Sigmoid colon (tissue), 7 donors: Measurements from ENCODE around the gene GATA2. TPM values are rescaled to one million over a fixed set of nuclear protein-coding genes. Genes with fewer than 3 reads are reported as not detected.

Experiments used
- DNase-seq: peaks from one replicate; pipeline ENCODE4 v3.0.0-alpha.2; 2019
- H3K27ac ChIP-seq, 4 donors: fragments of 200-600 bp; sonication (generic); one replicate each; pipeline ENCODE4 v1.5.1; 2016 to 2019; ENCODE audit warnings: mild to moderate bottlenecking in 1 of 4
- H3K27me3 ChIP-seq, 3 donors: fragments of 200-600 bp; sonication (generic); one replicate each; pipeline ENCODE4 v1.5.1; 2019; ENCODE audit warnings: mild to moderate bottlenecking in 1 of 3
- H3K36me3 ChIP-seq, 4 donors: fragments of 200-600 bp; sonication (generic); one replicate each; pipeline ENCODE4 v1.5.1; 2016 to 2019
- H3K4me1 ChIP-seq, 4 donors: fragments of 200-600 bp; sonication (generic); one replicate each; pipeline ENCODE4 v1.5.1; 2017 to 2019
- H3K4me3 ChIP-seq, 4 donors: fragments of 200-600 bp; sonication (generic); one replicate each; pipeline ENCODE4 v1.5.1; 2017 to 2019; ENCODE audit warnings: mild to moderate bottlenecking in 2 of 4, moderate library complexity in 1 of 4
- H3K9me3 ChIP-seq, 4 donors: fragments of 200-600 bp in 3 of 4; sonication (generic) in 3 of 4; one replicate each; pipeline versions ENCODE4 v1.5.1 to v1.6.1; 2013 to 2019
- CTCF ChIP-seq, 4 experiments: fragments of 450-650 bp in 3 of 4; fragments of 200-600 bp in 1 of 4; IDR thresholded peaks; one replicate each; pipeline ENCODE4 v1.5.1; 2016 to 2019; ENCODE audit warnings: antibody characterized with exemption in 4 of 4, mild to moderate bottlenecking in 3 of 4, moderate library complexity in 2 of 4
- EP300 ChIP-seq, 4 donors: sonication (generic); formaldehyde crosslinking; IDR thresholded peaks; one replicate each; pipeline ENCODE4 v1.6.1; 2017; ENCODE audit warnings: antibody characterized with exemption in 4 of 4
- POLR2A ChIP-seq, 2 donors: fragments of 450-650 bp; IDR thresholded peaks; one replicate each; pipeline ENCODE4 v1.6.1; 2016; ENCODE audit warnings: antibody characterized with exemption in 2 of 2, mild to moderate bottlenecking in 2 of 2, moderate library complexity in 2 of 2
- POLR2AphosphoS5 ChIP-seq, 4 donors: sonication (generic); formaldehyde crosslinking; IDR thresholded peaks; one replicate each; pipeline ENCODE4 v1.6.1; 2017; ENCODE audit warnings: antibody characterized with exemption in 4 of 4
- WGBS, 2 donors: extraction: QIAGEN DNeasy Blood & Tissue Kit; methylation state at CpG; one replicate each; pipeline ENCODE4 v1.1.7; 2013; 5-methylcytosine and 5-hydroxymethylcytosine counted together
- intact Hi-C: fragments of 100-400 bp; cut with DNase I; formaldehyde crosslinking; loops from one replicate; pipeline ENCODE4 v1.15.1; 2023
- polyA plus RNA-seq, 3 donors: library from polyadenylated mRNA; stranded (reverse); fragments of 200-250 nt; gene quantifications; one replicate each; pipeline ENCODE4 v1.2.3, GENCODE V29; 2013
- total RNA-seq, 4 donors: library from RNA; depleted of rRNA; stranded (reverse); fragments of >200 nt; gene quantifications; one replicate each; pipeline ENCODE4 v1.1.0, GENCODE V29; 2016
- donor health status: healthy with polysubstance abuse.
- donor health status: Bipolar disorder and iron deficiency.
- donor health status: healthy.

Gene GATA2
- total and polyA plus RNA-seq, 7 donors = 0.46 to 6.6 (median 3.5) TPM

GRCh38 chr3:128466840-128467541 lies 26.0 kb downstream of the GATA2 start, which contains the start of gene DNAJB8:
Gene DNAJB8 (minus strand): TSS chr3:128466890. CDS start chr3:128463245, 3,645 bp downstream.
- intact Hi-C loops = no loop called here
- no peak for DNase-seq
- no peak within 1 kb of the TSS for H3K4me3 ChIP-seq
- WGBS, 2 donors = 81% methylated on average over 14 of the region's 14 CpGs
- no peaks in the 10 kb centered on the region for H3K9me3 ChIP-seq
- TF ChIP-seq CTCF (IDR thresholded peaks at IDR 0.05) = no peak
- no peak for TF ChIP-seq POLR2A (IDR thresholded peaks at IDR 0.05)
- TF ChIP-seq POLR2AphosphoS5 (IDR thresholded peaks at IDR 0.05) = no peak
- no peak for TF ChIP-seq EP300 (IDR thresholded peaks at IDR 0.05)
- no peaks in the 10 kb centered on the region for H3K36me3 ChIP-seq
- H3K27me3 ChIP-seq = peaks cover 0 to 33% (median 10%) of the 10 kb centered on the region in 3 donors
- no peaks in the 10 kb centered on the region for H3K4me1 ChIP-seq
- no peak within 1 kb of the TSS for H3K27ac ChIP-seq

- TF ChIP-seq EP300 (IDR thresholded peaks at IDR 0.05) (no peak), POLR2A (IDR thresholded peaks at IDR 0.05) (no peak), POLR2AphosphoS5 (IDR thresholded peaks at IDR 0.05) (no peak), CTCF (IDR thresholded peaks at IDR 0.05) (no peak)
- H3K9me3 ChIP-seq = no peaks in the 10 kb centered on the region
- no peak for DNase-seq
- no peak overlapping the region for H3K27ac ChIP-seq
- peaks cover 0 to 24% (median 6%) of the 10 kb centered on the region in 3 donors for H3K27me3 ChIP-seq
- no peaks in the 10 kb centered on the region for H3K4me1 ChIP-seq
- intact Hi-C loops = no loop called here
- no peak overlapping the region for H3K4me3 ChIP-seq
- WGBS, 2 donors = 24 to 49% methylated on average over 1 of the region's 1 CpG
- H3K36me3 ChIP-seq = no peaks in the 10 kb centered on the region
Measured at GRCh38 chr3:128464702-128465101, 28.3 kb downstream of the GATA2 start.

GRCh38 chr3:128464188-128464587 lies 28.8 kb downstream of the GATA2 start:
- H3K4me3 ChIP-seq = no peak overlapping the region
- no peak overlapping the region for H3K27ac ChIP-seq
- H3K9me3 ChIP-seq = no peaks in the 10 kb centered on the region
- intact Hi-C loops = no loop called here
- TF ChIP-seq CTCF (IDR thresholded peaks at IDR 0.05) (no peak), POLR2AphosphoS5 (IDR thresholded peaks at IDR 0.05) (no peak), POLR2A (IDR thresholded peaks at IDR 0.05) (no peak), EP300 (IDR thresholded peaks at IDR 0.05) (no peak)
- no peaks in the 10 kb centered on the region for H3K4me1 ChIP-seq
- WGBS, 2 donors = 55 to 78% methylated on average over 7 of the region's 7 CpGs
- no peak for DNase-seq
- peaks cover 0 to 20% (median 6%) of the 10 kb centered on the region in 3 donors for H3K27me3 ChIP-seq
- H3K36me3 ChIP-seq = no peaks in the 10 kb centered on the region

- no peaks in the 10 kb centered on the region for H3K36me3 ChIP-seq
- intact Hi-C loops = no loop called here
- WGBS, 2 donors = 79 to 89% methylated on average over 10 of the region's 10 CpGs
- no peaks in the 10 kb centered on the region for H3K4me1 ChIP-seq
- no peak overlapping the region for H3K4me3 ChIP-seq
- TF ChIP-seq EP300 (IDR thresholded peaks at IDR 0.05) (no peak), POLR2AphosphoS5 (IDR thresholded peaks at IDR 0.05) (no peak), POLR2A (IDR thresholded peaks at IDR 0.05) (no peak), CTCF (IDR thresholded peaks at IDR 0.05) (no peak)
- H3K9me3 ChIP-seq = no peaks in the 10 kb centered on the region
- H3K27ac ChIP-seq = no peak overlapping the region
- DNase-seq = no peak
- H3K27me3 ChIP-seq = peaks cover 0 to 17% (median 6%) of the 10 kb centered on the region in 3 donors
Measured at GRCh38 chr3:128463771-128464170, 29.2 kb downstream of the GATA2 start.
